ENCODE results near the gene MTSS2. TPM values are rescaled to one million over a fixed set of nuclear protein-coding genes. Genes with fewer than 3 reads are reported as not detected.

The MTSS2 gene
- total and polyA plus RNA-seq, 7 experiments from 2014 or later, result 1.4 to 16.7 (median 11.5) TPM; not detected in 2

DNA sequence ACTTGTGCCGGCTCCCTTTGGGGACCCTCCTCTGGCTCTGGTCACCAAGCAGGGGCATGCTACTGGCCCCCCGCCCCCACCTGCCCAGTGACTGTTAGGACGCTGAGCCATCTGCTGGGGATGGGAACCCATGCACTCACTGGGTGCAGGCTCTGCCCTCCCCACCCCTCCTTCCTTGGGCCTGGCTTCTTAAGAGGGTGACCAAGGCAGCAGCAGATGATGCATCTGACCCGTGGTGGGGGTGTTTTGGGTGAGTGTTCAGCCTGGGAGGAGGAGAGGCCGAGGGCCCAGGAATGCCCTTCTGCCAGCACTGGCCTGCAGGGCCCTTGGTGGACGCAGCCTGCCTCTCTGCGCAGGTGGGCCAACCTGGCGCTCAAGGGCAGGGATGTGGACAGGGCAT lies 19.2 kb upstream of the MTSS2 start:
- H3K27me3 Mint-ChIP-seq, result no peaks in the 10 kb centered on the region
- intact Hi-C loops (cut with micrococcal nuclease), result no loop called here
- Histone ChIP-seq H3K36me3 (ENCODE audit: control insufficient read depth in 2 of 3, insufficient read depth in 3 of 3, low read length in 3 of 3) (peaks cover 0 to 23% (median 0%) of the 10 kb centered on the region in 3 experiments), H3K27me3 (ENCODE audit: control insufficient read depth in 2 of 2, insufficient read depth in 2 of 2, low read length in 2 of 2) (no peaks in the 10 kb centered on the region), H3K4me1 (ENCODE audit: control insufficient read depth in 2 of 2, insufficient read depth in 2 of 2, low read length in 2 of 2) (no peaks in the 10 kb centered on the region), H3K9me3 (ENCODE audit: control insufficient read depth in 2 of 3, low read length in 3 of 3) (no peaks in the 10 kb centered on the region), H3K27ac (ENCODE audit: low read depth, low read length) (no peak overlapping the region), H3K4me3 (ENCODE audit: low read length) (no peak overlapping the region)
- no peak for DNase-seq
- peaks cover 0 to 7% (median 0%) of the 10 kb centered on the region in 5 donors for H3K36me3 Mint-ChIP-seq
- no peak overlapping the region for H3K4me3 Mint-ChIP-seq
- H3K9me3 Mint-ChIP-seq, result no peaks in the 10 kb centered on the region
- peaks cover 0 to 9% (median 0%) of the 10 kb centered on the region in 7 donors for H3K4me1 Mint-ChIP-seq
- ChIA-PET CTCF (no interaction called here), POLR2A (no interaction called here)
- no peak for ATAC-seq
- no peak overlapping the region for H3K27ac Mint-ChIP-seq

DNA sequence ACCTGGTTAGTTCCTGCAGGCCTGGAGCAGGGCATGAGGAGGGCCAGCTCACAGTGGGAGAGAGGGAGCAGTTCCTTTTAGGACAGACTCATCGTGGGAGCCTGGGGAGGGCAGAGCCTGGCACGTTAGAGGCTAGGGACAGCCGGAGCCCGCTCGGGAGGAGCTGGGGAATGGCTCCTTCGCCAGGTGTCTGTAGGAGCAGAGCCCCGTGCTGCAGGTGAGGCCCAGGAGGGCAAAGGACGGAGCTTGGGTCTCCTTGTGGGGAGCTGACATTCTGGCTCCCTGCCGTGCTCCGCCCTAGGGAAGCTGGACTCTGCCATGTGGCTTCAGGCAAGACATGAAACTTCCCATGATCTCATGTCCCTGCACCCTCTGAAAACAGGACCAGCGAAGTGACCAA lies 18.7 kb upstream of the MTSS2 start:
- Histone ChIP-seq H3K4me3 (ENCODE audit: low read length) (no peak overlapping the region), H3K36me3 (ENCODE audit: control insufficient read depth in 2 of 3, insufficient read depth in 3 of 3, low read length in 3 of 3) (peaks cover 0 to 24% (median 0%) of the 10 kb centered on the region in 3 experiments), H3K9me3 (ENCODE audit: control insufficient read depth in 2 of 3, low read length in 3 of 3) (no peaks in the 10 kb centered on the region), H3K4me1 (ENCODE audit: control insufficient read depth in 2 of 2, insufficient read depth in 2 of 2, low read length in 2 of 2) (no peaks in the 10 kb centered on the region), H3K27ac (ENCODE audit: low read depth, low read length) (no peak overlapping the region), H3K27me3 (ENCODE audit: control insufficient read depth in 2 of 2, insufficient read depth in 2 of 2, low read length in 2 of 2) (no peaks in the 10 kb centered on the region)
- no peak overlapping the region for H3K27ac Mint-ChIP-seq
- intact Hi-C loops (cut with micrococcal nuclease), result no loop called here
- peaks cover 0 to 9% (median 0%) of the 10 kb centered on the region in 7 donors for H3K4me1 Mint-ChIP-seq
- DNase-seq (no peak), ATAC-seq (no peak)
- ChIA-PET POLR2A (no interaction called here), CTCF (no interaction called here)
- peaks cover 0 to 7% (median 0%) of the 10 kb centered on the region in 5 donors for H3K36me3 Mint-ChIP-seq
- H3K9me3 Mint-ChIP-seq, result no peaks in the 10 kb centered on the region
- no peak overlapping the region for H3K4me3 Mint-ChIP-seq
- H3K27me3 Mint-ChIP-seq, result no peaks in the 10 kb centered on the region

DNA sequence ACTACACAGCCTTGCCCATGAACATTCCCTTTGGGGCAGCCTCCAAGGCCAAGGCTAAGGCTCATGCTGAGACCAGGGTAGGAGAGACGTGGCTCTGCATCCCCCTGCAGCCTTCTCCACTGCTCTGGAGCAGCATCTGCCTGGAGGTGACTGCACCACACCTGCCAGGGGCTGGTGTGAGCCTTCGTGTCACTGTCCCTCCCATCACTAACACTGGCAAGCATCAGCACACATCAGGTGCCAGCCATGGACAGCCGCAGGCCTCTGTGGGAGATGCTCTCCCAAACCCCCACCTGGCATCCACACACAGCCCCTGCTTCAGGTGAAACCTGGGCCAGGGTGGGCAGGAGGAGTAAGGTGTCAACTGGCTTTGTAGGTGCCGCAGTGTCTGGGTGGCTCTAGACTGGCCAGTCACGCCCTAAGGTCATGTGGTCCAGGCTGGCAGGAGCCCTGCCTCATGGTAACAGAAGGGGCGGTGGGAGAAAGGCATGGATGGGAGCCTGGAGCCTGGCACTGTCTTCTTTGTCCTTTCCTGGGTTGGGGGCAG lies 18.1 kb upstream of the MTSS2 start:
- H3K36me3 Mint-ChIP-seq, result peaks cover 0 to 12% (median 0%) of the 10 kb centered on the region in 5 donors
- H3K9me3 Mint-ChIP-seq, result no peaks in the 10 kb centered on the region
- DNase-seq (no peak), ATAC-seq (peak; percentile 4)
- POLR2A ChIA-PET, result no interaction called here
- peaks cover 0 to 14% (median 0%) of the 10 kb centered on the region in 7 donors for H3K4me1 Mint-ChIP-seq
- H3K27ac Mint-ChIP-seq, result no peak overlapping the region
- Histone ChIP-seq H3K27ac (ENCODE audit: low read depth, low read length) (no peak overlapping the region), H3K36me3 (ENCODE audit: control insufficient read depth in 2 of 3, insufficient read depth in 3 of 3, low read length in 3 of 3) (peaks cover 0 to 30% (median 0%) of the 10 kb centered on the region in 3 experiments), H3K9me3 (ENCODE audit: control insufficient read depth in 2 of 3, low read length in 3 of 3) (no peaks in the 10 kb centered on the region), H3K4me1 (ENCODE audit: control insufficient read depth in 2 of 2, insufficient read depth in 2 of 2, low read length in 2 of 2) (no peaks in the 10 kb centered on the region), H3K4me3 (ENCODE audit: low read length) (no peak overlapping the region), H3K27me3 (ENCODE audit: control insufficient read depth in 2 of 2, insufficient read depth in 2 of 2, low read length in 2 of 2) (no peaks in the 10 kb centered on the region)
- no peak overlapping the region for H3K4me3 Mint-ChIP-seq
- intact Hi-C loops (cut with micrococcal nuclease), result no loop called here
- CTCF ChIA-PET, result no interaction called here
- H3K27me3 Mint-ChIP-seq, result no peaks in the 10 kb centered on the region

DNA sequence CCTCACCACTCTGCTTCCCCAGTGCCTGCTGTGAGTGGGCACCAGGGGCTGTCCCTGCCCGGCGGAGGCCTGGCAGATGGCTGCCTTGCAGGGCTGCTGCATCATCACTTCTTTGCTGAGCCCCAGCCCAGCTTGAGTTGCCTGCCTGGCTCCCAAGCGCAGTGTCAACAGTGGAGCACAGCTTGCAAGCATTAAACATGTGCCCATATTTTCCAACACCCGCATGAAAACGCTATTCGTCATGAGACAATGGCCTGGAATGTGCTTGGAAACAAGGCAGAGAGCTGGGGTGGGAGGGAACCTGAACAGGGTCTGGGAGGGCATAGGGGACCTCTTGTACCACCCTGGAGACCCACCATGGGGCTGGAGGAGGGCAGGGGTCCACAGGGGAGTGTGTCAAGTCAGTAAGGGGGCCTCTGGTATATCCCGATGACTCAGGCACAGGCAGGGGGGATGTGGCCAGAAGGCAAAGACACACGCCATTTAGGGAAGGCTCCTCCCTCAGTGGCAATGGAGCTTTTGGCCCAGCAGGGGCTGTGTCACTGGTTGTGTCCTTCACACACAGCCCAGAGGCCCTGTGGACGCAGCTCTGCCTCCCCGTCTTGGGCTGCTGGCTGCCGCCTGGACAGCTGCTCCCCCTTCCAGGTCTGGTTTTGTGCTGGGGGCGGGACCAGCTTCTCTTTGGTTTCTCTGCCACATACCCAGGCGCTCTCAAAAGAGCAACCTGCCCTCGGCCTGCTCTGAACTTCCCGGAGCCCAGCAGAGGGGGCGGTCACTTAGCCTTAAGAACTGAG lies 17.4 kb upstream of the MTSS2 start:
- intact Hi-C loops (cut with micrococcal nuclease), result no loop called here
- POLR2A ChIA-PET, result no interaction called here
- Mint-ChIP-seq H3K36me3 (peaks cover 0 to 8% (median 0%) of the 10 kb centered on the region in 5 donors), H3K9me3 (no peaks in the 10 kb centered on the region), H3K4me1 (peaks cover 0 to 14% (median 0%) of the 10 kb centered on the region in 7 donors), H3K4me3 (no peak overlapping the region), H3K27me3 (no peaks in the 10 kb centered on the region), H3K27ac (no peak overlapping the region)
- Histone ChIP-seq H3K4me3 (ENCODE audit: low read length) (no peak overlapping the region), H3K9me3 (ENCODE audit: control insufficient read depth in 2 of 3, low read length in 3 of 3) (no peaks in the 10 kb centered on the region), H3K27ac (ENCODE audit: low read depth, low read length) (no peak overlapping the region), H3K4me1 (ENCODE audit: control insufficient read depth in 2 of 2, insufficient read depth in 2 of 2, low read length in 2 of 2) (no peaks in the 10 kb centered on the region), H3K27me3 (ENCODE audit: control insufficient read depth in 2 of 2, insufficient read depth in 2 of 2, low read length in 2 of 2) (no peaks in the 10 kb centered on the region), H3K36me3 (ENCODE audit: control insufficient read depth in 2 of 3, insufficient read depth in 3 of 3, low read length in 3 of 3) (peaks cover 0 to 24% (median 0%) of the 10 kb centered on the region in 3 experiments)
- DNase-seq (no peak), ATAC-seq (no peak)
- CTCF ChIA-PET, result no interaction called here

DNA sequence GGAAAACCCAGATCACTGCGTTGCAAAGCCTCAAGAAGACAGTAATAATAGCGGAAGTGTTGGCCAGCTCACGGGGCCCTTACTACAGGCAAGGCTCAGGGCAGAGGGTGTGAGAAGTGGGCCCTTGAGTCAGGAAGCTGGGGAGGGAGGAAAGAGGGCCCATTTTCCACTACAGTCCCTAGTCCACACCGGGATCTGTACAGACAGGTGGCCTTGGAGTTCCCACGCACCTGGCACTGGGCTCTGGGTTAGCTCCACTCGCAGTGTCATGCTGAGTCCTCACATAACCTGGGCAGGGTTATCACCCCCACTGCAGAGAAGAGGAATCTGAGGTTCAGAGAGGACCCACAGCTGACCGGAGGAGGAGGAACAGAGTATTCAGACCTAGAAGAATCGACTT lies 16.8 kb upstream of the MTSS2 start:
- ChIA-PET CTCF (no interaction called here), POLR2A (no interaction called here)
- no peaks in the 10 kb centered on the region for H3K27me3 Mint-ChIP-seq
- intact Hi-C loops (cut with micrococcal nuclease), result no loop called here
- no peaks in the 10 kb centered on the region for H3K4me1 ChIP-seq (ENCODE audit: control insufficient read depth in 2 of 2, insufficient read depth in 2 of 2, low read length in 2 of 2)
- peaks cover 0 to 17% (median 3%) of the 10 kb centered on the region in 7 donors for H3K4me1 Mint-ChIP-seq
- no peak overlapping the region for H3K27ac ChIP-seq (ENCODE audit: low read depth, low read length)
- ATAC-seq (no peak), DNase-seq (no peak)
- H3K4me3 Mint-ChIP-seq, result no peak overlapping the region
- peaks cover 0 to 21% (median 0%) of the 10 kb centered on the region in 3 experiments for H3K36me3 ChIP-seq (ENCODE audit: control insufficient read depth in 2 of 3, insufficient read depth in 3 of 3, low read length in 3 of 3)
- no peak overlapping the region for H3K27ac Mint-ChIP-seq
- no peak overlapping the region for H3K4me3 ChIP-seq (ENCODE audit: low read length)
- peaks cover 0 to 5% (median 0%) of the 10 kb centered on the region in 5 donors for H3K36me3 Mint-ChIP-seq
- no peaks in the 10 kb centered on the region for H3K9me3 ChIP-seq (ENCODE audit: control insufficient read depth in 2 of 3, low read length in 3 of 3)
- no peaks in the 10 kb centered on the region for H3K9me3 Mint-ChIP-seq
- no peaks in the 10 kb centered on the region for H3K27me3 ChIP-seq (ENCODE audit: control insufficient read depth in 2 of 2, insufficient read depth in 2 of 2, low read length in 2 of 2)

DNA sequence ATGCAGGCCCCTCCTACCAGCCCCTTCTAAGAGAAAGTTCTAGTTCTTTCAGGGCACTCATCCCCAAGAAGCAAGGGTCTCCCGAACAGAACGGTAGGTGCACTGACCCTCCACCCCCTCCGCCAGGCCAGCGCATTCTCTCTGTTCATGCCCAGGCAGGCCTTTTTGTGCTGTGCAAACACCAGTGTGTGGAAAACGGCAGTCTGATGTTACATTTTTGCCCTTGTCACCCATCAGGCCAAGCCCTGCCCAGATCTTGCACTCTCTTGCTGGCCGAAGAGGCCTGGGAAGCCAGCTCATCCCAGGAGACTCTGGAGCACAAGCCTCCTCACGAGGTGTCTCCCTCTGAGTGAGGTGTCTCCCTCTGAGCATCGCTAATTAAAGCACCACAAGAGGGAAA lies 16.1 kb upstream of the MTSS2 start:
- no peak for ATAC-seq
- H3K27me3 Mint-ChIP-seq, result no peaks in the 10 kb centered on the region
- CTCF ChIA-PET, result no interaction called here
- DNase-seq, result no peak
- Histone ChIP-seq H3K36me3 (ENCODE audit: control insufficient read depth in 2 of 3, insufficient read depth in 3 of 3, low read length in 3 of 3) (peaks cover 0 to 21% (median 0%) of the 10 kb centered on the region in 3 experiments), H3K27ac (ENCODE audit: low read depth, low read length) (no peak overlapping the region), H3K4me3 (ENCODE audit: low read length) (no peak overlapping the region), H3K4me1 (ENCODE audit: control insufficient read depth in 2 of 2, insufficient read depth in 2 of 2, low read length in 2 of 2) (peaks cover 0 to 5% of the 10 kb centered on the region in 2 donors), H3K9me3 (ENCODE audit: control insufficient read depth in 2 of 3, low read length in 3 of 3) (no peaks in the 10 kb centered on the region), H3K27me3 (ENCODE audit: control insufficient read depth in 2 of 2, insufficient read depth in 2 of 2, low read length in 2 of 2) (no peaks in the 10 kb centered on the region)
- peaks cover 1 to 18% (median 7%) of the 10 kb centered on the region in 7 donors for H3K4me1 Mint-ChIP-seq
- intact Hi-C loops (cut with micrococcal nuclease), result no loop called here
- no peak overlapping the region for H3K4me3 Mint-ChIP-seq
- no peaks in the 10 kb centered on the region for H3K9me3 Mint-ChIP-seq
- POLR2A ChIA-PET, result no interaction called here
- peaks cover 0 to 5% (median 0%) of the 10 kb centered on the region in 5 donors for H3K36me3 Mint-ChIP-seq
- peak overlapping the region in 3 of 9 donors; percentile 20 to 38 (median 25) for H3K27ac Mint-ChIP-seq

DNA sequence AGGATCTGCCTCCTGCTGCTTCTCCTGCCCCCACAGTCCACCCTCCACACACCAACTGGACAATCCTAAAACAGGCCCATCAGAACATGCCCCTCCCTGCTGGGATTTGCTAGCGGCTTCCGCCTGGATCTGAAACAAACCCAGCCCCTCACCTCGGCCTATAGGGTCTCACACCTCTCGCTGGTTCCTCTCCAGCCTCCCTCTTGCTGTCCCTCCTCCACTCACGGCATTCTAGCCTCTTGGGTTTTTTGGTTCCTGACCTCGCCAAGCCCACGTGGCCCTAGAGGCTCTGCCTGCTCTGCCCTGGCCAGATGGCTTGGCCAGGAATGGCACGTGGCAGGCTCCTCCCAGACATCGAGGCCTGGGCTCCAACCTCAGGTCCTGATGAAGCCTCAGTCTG lies 15.7 kb upstream of the MTSS2 start:
- no peaks in the 10 kb centered on the region for H3K9me3 Mint-ChIP-seq
- H3K4me1 Mint-ChIP-seq, result peaks cover 4 to 22% (median 11%) of the 10 kb centered on the region in 7 donors
- H3K4me3 Mint-ChIP-seq, result no peak overlapping the region
- ATAC-seq (no peak), DNase-seq (no peak)
- no peak overlapping the region for H3K4me3 ChIP-seq (ENCODE audit: low read length)
- peak overlapping the region in 3 of 9 donors; percentile 21 to 52 (median 38) for H3K27ac Mint-ChIP-seq
- ChIA-PET POLR2A (no interaction called here), CTCF (no interaction called here)
- H3K27me3 ChIP-seq (ENCODE audit: control insufficient read depth in 2 of 2, insufficient read depth in 2 of 2, low read length in 2 of 2), result no peaks in the 10 kb centered on the region
- no peak overlapping the region for H3K27ac ChIP-seq (ENCODE audit: low read depth, low read length)
- no peaks in the 10 kb centered on the region for H3K9me3 ChIP-seq (ENCODE audit: control insufficient read depth in 2 of 3, low read length in 3 of 3)
- H3K36me3 ChIP-seq (ENCODE audit: control insufficient read depth in 2 of 3, insufficient read depth in 3 of 3, low read length in 3 of 3), result peaks cover 0 to 21% (median 0%) of the 10 kb centered on the region in 3 experiments
- intact Hi-C loops (cut with micrococcal nuclease), result no loop called here
- H3K4me1 ChIP-seq (ENCODE audit: control insufficient read depth in 2 of 2, insufficient read depth in 2 of 2, low read length in 2 of 2), result peaks cover 0 to 9% of the 10 kb centered on the region in 2 donors
- H3K36me3 Mint-ChIP-seq, result peaks cover 0 to 5% (median 0%) of the 10 kb centered on the region in 5 donors
- no peaks in the 10 kb centered on the region for H3K27me3 Mint-ChIP-seq
